T-helper 2 cell treated with Interferon-gamma antibody and Interleukin-4, amounts not matched to agents 5 μg/mL and 100 μg/mL, for 36 hours (primary cell): Measurements from ENCODE around the gene BPIFA1.

ENCODE experiments used
- DNase-seq: peaks from one replicate; pipeline ENCODE4 v3.0.0; 2021; ENCODE audit warnings: low spot score
- H3K27ac Mint-ChIP-seq: one replicate; pipeline ENCODE4 v1.8.0; 2021; ENCODE audit warnings: mild to moderate bottlenecking, mixed read lengths
- H3K27me3 Mint-ChIP-seq: one replicate; pipeline ENCODE4 v1.8.0; 2021; ENCODE audit warnings: low read depth, mixed read lengths
- H3K36me3 Mint-ChIP-seq: one replicate; pipeline ENCODE4 v1.8.0; 2021; ENCODE audit warnings: low read depth, mixed read lengths
- H3K4me1 Mint-ChIP-seq: one replicate; pipeline ENCODE4 v1.8.0; 2021; ENCODE audit warnings: low read depth, mixed read lengths
- H3K4me3 Mint-ChIP-seq: one replicate; pipeline ENCODE4 v1.8.0; 2022; ENCODE audit warnings: mild to moderate bottlenecking, moderate library complexity, mixed read lengths
- H3K9me3 Mint-ChIP-seq: one replicate; pipeline ENCODE4 v1.8.0; 2021; ENCODE audit warnings: mixed read lengths

The BPIFA1 gene

DNA sequence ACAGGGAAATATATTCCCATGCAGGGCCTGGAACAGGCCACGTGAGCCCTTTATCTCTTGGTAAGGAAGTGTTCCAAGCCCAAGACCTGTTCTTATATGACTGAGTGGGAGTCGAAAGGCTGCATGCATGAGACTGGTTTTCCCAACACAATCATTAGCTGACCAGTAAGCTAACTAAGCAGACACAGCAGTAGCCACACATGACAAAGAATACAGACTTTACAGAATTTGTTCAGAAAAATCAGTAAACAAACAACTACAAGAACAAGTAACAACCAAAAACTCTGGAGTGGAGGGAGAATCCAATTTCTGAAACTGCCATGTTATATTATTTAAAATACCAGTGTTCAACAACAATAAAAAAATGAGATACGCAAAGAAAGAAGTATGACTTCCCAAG, 16.7 kb downstream of the BPIFA1 start:
- Mint-ChIP-seq H3K9me3 (no peaks in the 10 kb centered on the region), H3K27me3 (peaks cover 5% of the 10 kb centered on the region), H3K36me3 (no peaks in the 10 kb centered on the region), H3K27ac (no peak overlapping the region), H3K4me1 (no peaks in the 10 kb centered on the region), H3K4me3 (no peak overlapping the region)
- no peak for DNase-seq

DNA sequence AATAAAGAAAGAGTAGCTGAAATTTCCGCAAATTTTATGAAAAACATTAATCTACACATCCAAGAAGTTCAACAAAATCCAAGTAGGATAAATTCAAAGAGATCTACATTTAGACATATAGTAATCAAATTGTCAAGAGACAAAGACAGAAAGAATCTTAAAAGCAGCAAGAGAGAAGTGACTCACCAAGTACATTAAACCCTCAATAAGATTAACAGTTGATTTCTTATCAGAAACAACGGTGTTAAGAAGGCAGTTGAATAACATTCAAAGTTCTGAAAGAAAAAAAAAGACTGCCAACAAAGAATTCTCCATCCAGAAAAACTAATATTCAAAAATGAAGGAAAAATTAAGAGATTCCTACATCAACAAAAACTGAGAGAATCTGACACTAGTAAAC, 19.2 kb downstream of the BPIFA1 start:
- no peak overlapping the region for H3K27ac Mint-ChIP-seq
- no peak overlapping the region for H3K4me3 Mint-ChIP-seq
- peaks cover 5% of the 10 kb centered on the region for H3K27me3 Mint-ChIP-seq

DNA sequence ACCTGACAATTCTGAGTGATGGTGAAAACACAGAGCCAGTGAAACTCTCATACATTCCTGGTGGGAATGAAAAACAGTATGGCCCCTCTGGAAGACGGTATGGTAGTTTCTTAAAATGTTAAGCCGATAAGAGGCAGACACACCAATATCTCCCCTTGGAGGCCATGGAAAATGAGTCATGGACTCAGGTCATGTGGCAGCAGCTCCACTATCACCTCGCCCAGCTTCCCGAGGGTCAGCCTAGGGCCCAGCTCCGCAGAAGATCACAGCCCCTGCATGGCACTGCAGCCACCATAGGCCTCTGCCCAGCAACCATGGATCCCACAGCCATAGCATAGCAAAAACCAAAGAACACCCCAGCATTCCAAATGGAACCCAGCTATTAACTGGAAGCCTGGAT, 21.4 kb downstream of the BPIFA1 start:
- Mint-ChIP-seq H3K27me3 (peaks cover 17% of the 10 kb centered on the region), H3K27ac (no peak overlapping the region), H3K4me1 (no peaks in the 10 kb centered on the region), H3K4me3 (no peak overlapping the region), H3K36me3 (no peaks in the 10 kb centered on the region), H3K9me3 (no peaks in the 10 kb centered on the region)
- DNase-seq: no peak

More for the DNA sequence above, 19.2 kb downstream of the BPIFA1 start:
- H3K4me1 Mint-ChIP-seq: no peaks in the 10 kb centered on the region
- DNase-seq: no peak
- no peaks in the 10 kb centered on the region for H3K9me3 Mint-ChIP-seq
- no peaks in the 10 kb centered on the region for H3K36me3 Mint-ChIP-seq

- no peak for DNase-seq
- Mint-ChIP-seq H3K36me3 (no peaks in the 10 kb centered on the region), H3K4me3 (no peak overlapping the region), H3K9me3 (no peaks in the 10 kb centered on the region), H3K4me1 (no peaks in the 10 kb centered on the region), H3K27me3 (peaks cover 26% of the 10 kb centered on the region), H3K27ac (no peak overlapping the region)
Observed at GRCh38 chr20:33259371-33259770, 23.6 kb downstream of the BPIFA1 start.

DNA sequence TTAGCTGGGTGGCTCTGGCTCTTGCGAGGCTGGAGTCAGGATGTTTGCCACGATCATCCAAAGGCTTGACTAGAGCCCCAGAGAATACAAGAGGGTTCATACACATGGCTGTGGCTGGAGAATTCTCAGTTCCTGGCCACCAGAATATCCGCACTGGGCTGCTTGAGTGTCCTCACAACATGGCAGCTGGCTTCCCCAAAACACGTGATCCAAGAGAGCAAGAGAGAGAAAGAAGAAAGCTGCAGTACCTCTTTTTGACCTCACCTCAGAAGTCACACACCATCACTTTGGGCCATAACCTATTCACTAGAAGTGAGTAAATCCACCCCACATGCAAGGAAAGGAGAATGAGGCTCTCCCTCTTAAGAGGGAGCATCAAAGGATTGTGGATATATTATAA, 25.7 kb downstream of the BPIFA1 start:
- Mint-ChIP-seq H3K27me3 (peaks cover 22% of the 10 kb centered on the region), H3K4me3 (no peak overlapping the region), H3K36me3 (no peaks in the 10 kb centered on the region), H3K4me1 (no peaks in the 10 kb centered on the region), H3K27ac (no peak overlapping the region), H3K9me3 (no peaks in the 10 kb centered on the region)
- no peak for DNase-seq

GRCh38 chr20:33262658-33263065, 26.9 kb downstream of the BPIFA1 start:
- no peak overlapping the region for H3K4me3 Mint-ChIP-seq
- no peaks in the 10 kb centered on the region for H3K36me3 Mint-ChIP-seq
- DNase-seq: no peak
- no peaks in the 10 kb centered on the region for H3K4me1 Mint-ChIP-seq
- H3K9me3 Mint-ChIP-seq: no peaks in the 10 kb centered on the region
- H3K27me3 Mint-ChIP-seq: peaks cover 22% of the 10 kb centered on the region
- no peak overlapping the region for H3K27ac Mint-ChIP-seq

- no peaks in the 10 kb centered on the region for H3K4me1 Mint-ChIP-seq
- no peak for DNase-seq
- no peak overlapping the region for H3K27ac Mint-ChIP-seq
- H3K9me3 Mint-ChIP-seq: no peaks in the 10 kb centered on the region
- no peak overlapping the region for H3K4me3 Mint-ChIP-seq
- H3K36me3 Mint-ChIP-seq: no peaks in the 10 kb centered on the region
- peaks cover 24% of the 10 kb centered on the region for H3K27me3 Mint-ChIP-seq
Observed at GRCh38 chr20:33263784-33264183, 28.0 kb downstream of the BPIFA1 start.

GRCh38 chr20:33267701-33268100, 31.9 kb downstream of the BPIFA1 start:
- no peak overlapping the region for H3K27ac Mint-ChIP-seq

DNA sequence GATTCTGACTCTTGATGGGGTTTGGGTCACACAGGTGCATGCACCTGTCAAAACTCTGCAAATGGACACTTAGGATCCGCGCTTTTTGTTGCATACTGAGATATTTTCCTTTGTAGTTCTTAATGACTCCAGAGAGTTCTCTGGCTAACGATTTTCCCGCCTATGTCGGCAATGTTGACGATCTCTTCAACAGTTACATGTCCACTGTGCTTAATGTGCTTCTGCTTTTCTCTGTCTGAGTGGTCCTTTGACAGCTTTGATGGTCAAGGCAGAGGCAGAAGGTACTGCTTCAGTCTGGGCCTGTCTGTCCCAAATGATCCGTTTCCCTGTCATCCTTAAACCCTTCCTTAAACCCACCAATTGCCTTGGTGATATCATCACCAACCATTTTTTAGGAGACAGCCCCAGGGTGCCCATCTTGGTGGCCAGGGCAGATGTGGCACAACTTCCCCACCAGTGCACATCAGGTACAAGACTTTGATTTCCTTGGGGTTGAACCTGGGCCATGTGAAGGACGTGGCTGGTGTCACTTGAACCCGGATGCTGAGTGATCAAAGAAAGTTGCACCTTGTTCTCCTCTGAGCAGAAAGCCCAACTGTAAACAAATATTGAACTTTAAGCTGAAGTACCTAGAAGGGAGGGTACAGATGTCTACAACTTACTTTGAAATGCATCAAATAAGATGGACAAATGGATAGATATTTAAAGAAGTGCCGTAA, 36.5 kb downstream of the BPIFA1 start:
- Mint-ChIP-seq H3K27ac (no peak overlapping the region), H3K36me3 (no peaks in the 10 kb centered on the region), H3K4me3 (no peak overlapping the region), H3K27me3 (peaks cover 6% of the 10 kb centered on the region), H3K9me3 (no peaks in the 10 kb centered on the region), H3K4me1 (no peaks in the 10 kb centered on the region)
- DNase-seq: no peak

More at GRCh38 chr20:33267701-33268100, 31.9 kb downstream of the BPIFA1 start:
- Mint-ChIP-seq H3K36me3 (no peaks in the 10 kb centered on the region), H3K4me3 (no peak overlapping the region), H3K9me3 (no peaks in the 10 kb centered on the region), H3K27me3 (peaks cover 12% of the 10 kb centered on the region), H3K4me1 (no peaks in the 10 kb centered on the region)
- no peak for DNase-seq

- Mint-ChIP-seq H3K4me1 (no peaks in the 10 kb centered on the region), H3K27ac (no peak overlapping the region), H3K4me3 (no peak overlapping the region), H3K9me3 (no peaks in the 10 kb centered on the region), H3K27me3 (peaks cover 6% of the 10 kb centered on the region), H3K36me3 (no peaks in the 10 kb centered on the region)
- no peak for DNase-seq
Observed at GRCh38 chr20:33273117-33273851, 37.5 kb downstream of the BPIFA1 start.

DNA sequence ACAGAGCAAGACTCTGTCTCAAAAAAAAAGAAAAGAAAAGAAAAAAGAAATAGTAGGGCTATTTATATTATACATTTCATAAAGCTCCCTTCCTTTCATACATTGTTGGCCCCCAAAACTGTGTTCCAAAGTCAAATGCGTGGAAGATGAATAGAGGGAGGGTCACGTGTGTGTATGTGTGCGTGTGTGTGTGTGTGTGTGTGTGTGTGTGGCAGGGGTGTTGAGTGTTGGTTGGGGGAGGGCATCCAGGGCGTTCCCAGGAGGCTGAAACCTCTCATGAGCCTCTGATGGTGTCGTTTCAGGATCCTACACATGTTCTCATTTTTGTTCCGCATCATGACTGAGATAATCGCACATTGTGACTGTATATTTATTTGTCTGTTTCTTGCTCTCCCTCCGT, 39.4 kb downstream of the BPIFA1 start:
- DNase-seq: no peak
- Mint-ChIP-seq H3K27ac (no peak overlapping the region), H3K36me3 (no peaks in the 10 kb centered on the region), H3K4me3 (no peak overlapping the region), H3K4me1 (no peaks in the 10 kb centered on the region), H3K9me3 (no peaks in the 10 kb centered on the region), H3K27me3 (peaks cover 3% of the 10 kb centered on the region)

GRCh38 chr20:33275871-33276270, 40.1 kb downstream of the BPIFA1 start:
- no peaks in the 10 kb centered on the region for H3K9me3 Mint-ChIP-seq
- no peak overlapping the region for H3K4me3 Mint-ChIP-seq
- H3K27me3 Mint-ChIP-seq: peaks cover 3% of the 10 kb centered on the region
- H3K36me3 Mint-ChIP-seq: no peaks in the 10 kb centered on the region
- no peaks in the 10 kb centered on the region for H3K4me1 Mint-ChIP-seq
- DNase-seq: no peak
- no peak overlapping the region for H3K27ac Mint-ChIP-seq

DNA sequence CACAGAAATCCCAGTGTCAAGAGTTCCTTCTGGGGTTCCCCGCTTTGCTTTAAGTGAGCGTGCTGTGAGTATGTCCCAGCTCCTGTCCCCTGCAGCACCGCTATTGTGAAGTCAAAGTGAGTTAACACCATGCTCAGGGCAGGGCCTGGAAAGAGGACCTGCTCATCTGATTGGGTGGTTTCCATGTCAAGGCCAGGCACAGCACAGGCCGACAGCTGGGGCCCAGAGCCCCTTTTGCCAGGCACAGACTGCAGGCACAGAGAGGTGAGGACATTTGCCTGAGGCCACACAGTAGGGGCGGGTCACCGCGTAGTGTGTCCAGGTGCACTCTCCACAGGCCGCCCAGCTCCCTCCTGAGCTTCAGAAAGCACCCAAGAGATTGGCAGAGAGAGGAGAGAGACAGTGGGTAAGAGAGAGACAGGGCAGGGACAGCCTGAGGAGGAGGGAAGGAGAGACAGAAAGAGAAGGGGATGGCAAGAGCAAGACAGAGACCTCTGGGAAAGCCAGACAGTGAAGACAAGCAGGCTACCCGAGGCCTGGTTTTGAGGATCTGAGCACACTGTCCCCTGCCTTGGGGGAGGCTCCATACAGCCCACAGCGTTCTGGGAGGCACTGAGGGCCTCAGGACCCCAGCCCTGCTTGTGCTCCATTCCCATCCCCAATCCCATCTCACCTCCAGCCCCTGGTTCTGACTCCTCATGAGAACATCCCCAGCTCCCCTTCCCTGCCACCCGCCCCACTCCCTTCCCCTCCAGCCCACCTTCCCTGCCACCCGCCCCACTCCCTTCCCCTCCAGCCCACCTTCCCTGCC, 40.7 kb downstream of the BPIFA1 start:
- no peaks in the 10 kb centered on the region for H3K4me1 Mint-ChIP-seq
- no peak overlapping the region for H3K27ac Mint-ChIP-seq
- no peaks in the 10 kb centered on the region for H3K36me3 Mint-ChIP-seq
- H3K9me3 Mint-ChIP-seq: no peaks in the 10 kb centered on the region
- DNase-seq: no peak
- no peak overlapping the region for H3K4me3 Mint-ChIP-seq
- H3K27me3 Mint-ChIP-seq: peaks cover 3% of the 10 kb centered on the region
